Stomach (tissue), 9 donors: Measurements from ENCODE around the gene TGFBI. TPM values are rescaled to one million over a fixed set of nuclear protein-coding genes. Genes with fewer than 3 reads are reported as not detected.

Source experiments
- DNase-seq, 2 donors: peaks; one replicate each; pipeline versions ENCODE4 v3.0.0 to v3.0.0-alpha.2; 2013 to 2019
- H3K27ac ChIP-seq, 5 donors: fragments of 200-600 bp in 4 of 5; sonication (generic) in 4 of 5; one replicate each; pipeline ENCODE4 v1.5.1; 2013 to 2019; ENCODE audit warnings: mild to moderate bottlenecking in 1 of 5, moderate library complexity in 1 of 5
- H3K27me3 ChIP-seq, 3 donors: fragments of 200-600 bp; sonication (generic); one replicate each; pipeline ENCODE4 v1.5.1; 2017 to 2019; ENCODE audit warnings: mixed run types in 1 of 3
- H3K36me3 ChIP-seq, 4 donors: fragments of 200-600 bp; sonication (generic); 1 replicate in 3 of 4; 2 replicates in 1 of 4; pipeline ENCODE4 v1.5.1; 2016 to 2019
- H3K4me1 ChIP-seq, 4 donors: fragments of 200-600 bp; sonication (generic); one replicate each; pipeline ENCODE4 v1.5.1; 2016 to 2019
- H3K4me3 ChIP-seq, 4 donors: fragments of 200-600 bp; sonication (generic) in 3 of 4; one replicate each; pipeline ENCODE4 v1.5.1; 2016 to 2019; ENCODE audit warnings: mild to moderate bottlenecking in 1 of 4
- H3K9me3 ChIP-seq, 4 donors: fragments of 200-600 bp; sonication (generic); one replicate each; pipeline ENCODE4 v1.5.1; 2016 to 2019
- CTCF ChIP-seq, 7 experiments: fragments of 450-650 bp in 4 of 7; fragments of 200-600 bp in 3 of 7; sonication (generic) in 3 of 7; IDR thresholded peaks; one replicate each; pipeline ENCODE4 v1.5.1; 2016 to 2019; ENCODE audit warnings: antibody characterized with exemption in 7 of 7, control low read depth in 2 of 7, mild to moderate bottlenecking in 1 of 7
- EP300 ChIP-seq: sonication (generic); formaldehyde crosslinking; IDR thresholded peaks from one replicate; pipeline ENCODE4 v1.6.1; 2017; ENCODE audit warnings: antibody characterized with exemption
- POLR2A ChIP-seq, 4 donors: fragments of 450-650 bp; IDR thresholded peaks; one replicate each; pipeline ENCODE4 v1.6.1; 2016; ENCODE audit warnings: antibody characterized with exemption in 4 of 4, control low read depth in 2 of 4, mild to moderate bottlenecking in 1 of 4, moderate library complexity in 1 of 4
- POLR2AphosphoS5 ChIP-seq, 3 donors: sonication (generic); formaldehyde crosslinking; IDR thresholded peaks; one replicate each; pipeline ENCODE4 v1.6.1; 2016; ENCODE audit warnings: antibody characterized with exemption in 3 of 3
- WGBS, 5 donors: extraction: QIAGEN DNeasy Blood & Tissue Kit in 3 of 5; methylation state at CpG; one replicate each; pipeline versions ENCODE4 v1.1.5 to v1.1.7; 2013 to 2018; 5-methylcytosine and 5-hydroxymethylcytosine counted together
- intact Hi-C: fragments of 100-400 bp; cut with DNase I; formaldehyde crosslinking; loops from one replicate; pipeline ENCODE4 v1.15.1; 2023; ENCODE audit warnings: low total_unique reads
- polyA plus RNA-seq, 3 donors: library from polyadenylated mRNA; stranded (reverse); fragments of 200-250 nt; gene quantifications; one replicate each; pipeline ENCODE4 v1.2.3, GENCODE V29; 2013
- total RNA-seq, 5 donors: library from RNA; depleted of rRNA; stranded (reverse); fragments of >200 nt; gene quantifications; one replicate each; pipeline versions ENCODE4 v1.1.0 to v1.2.3, GENCODE V29; 2014 to 2016
- donor health status: healthy with polysubstance abuse.
- donor health status: Bipolar disorder and iron deficiency.
- donor health status: healthy.

The TGFBI gene
- total and polyA plus RNA-seq, 8 donors: 24.5 to 180 (median 62.2) TPM

- intact Hi-C loops: no loop called here
- H3K27ac ChIP-seq: peak overlapping the region in 1 of 5 donors; percentile 18
Measured at GRCh38 chr5:135995976-135996375, 32.8 kb upstream of the TGFBI start.

GRCh38 chr5:135996611-135997010, 32.2 kb upstream of the TGFBI start:
- TF ChIP-seq POLR2AphosphoS5 (IDR thresholded peaks at IDR 0.05): no peak
- no peaks in the 10 kb centered on the region for H3K9me3 ChIP-seq
- no peak for DNase-seq
- H3K27me3 ChIP-seq: no peaks in the 10 kb centered on the region
- peaks cover 0 to 14% (median 7%) of the 10 kb centered on the region in 4 donors for H3K4me1 ChIP-seq
- WGBS, 5 donors: 66 to 89% (median 82%) methylated on average over 2 of the region's 2 CpGs
- no peak overlapping the region for H3K4me3 ChIP-seq
- H3K36me3 ChIP-seq: no peaks in the 10 kb centered on the region
- peak overlapping the region in 1 of 5 donors; percentile 18 for H3K27ac ChIP-seq
- intact Hi-C loops: no loop called here

More at GRCh38 chr5:135995976-135996375, 32.8 kb upstream of the TGFBI start:
- Histone ChIP-seq H3K9me3 (no peaks in the 10 kb centered on the region), H3K4me1 (peaks cover 0 to 12% (median 5%) of the 10 kb centered on the region in 4 donors), H3K27me3 (no peaks in the 10 kb centered on the region), H3K4me3 (no peak overlapping the region), H3K36me3 (no peaks in the 10 kb centered on the region)
- TF ChIP-seq POLR2AphosphoS5 (IDR thresholded peaks at IDR 0.05): no peak
- TF ChIP-seq EP300: no peak
- no peak for TF ChIP-seq CTCF (IDR thresholded peaks at IDR 0.05)
- no peak for DNase-seq
- WGBS, 5 donors: 75 to 90% (median 83%) methylated on average over 3 of the region's 3 CpGs

GRCh38 chr5:135997673-135998335, 31.0 kb upstream of the TGFBI start:
- 69 to 79% (median 74%) methylated on average over 8 of the region's 8 CpGs for WGBS, 5 donors

GRCh38 chr5:135998889-135999288, 29.9 kb upstream of the TGFBI start:
- Histone ChIP-seq H3K4me1 (peaks cover 0 to 14% (median 7%) of the 10 kb centered on the region in 4 donors), H3K27me3 (no peaks in the 10 kb centered on the region), H3K9me3 (no peaks in the 10 kb centered on the region), H3K36me3 (no peaks in the 10 kb centered on the region), H3K4me3 (no peak overlapping the region), H3K27ac (no peak overlapping the region)
- WGBS, 5 donors: 53 to 77% (median 70%) methylated on average over 6 of the region's 6 CpGs
- TF ChIP-seq POLR2AphosphoS5 (IDR thresholded peaks at IDR 0.05): no peak
- intact Hi-C loops: no loop called here
- no peak for DNase-seq

More at GRCh38 chr5:135997673-135998335, 31.0 kb upstream of the TGFBI start:
- TF ChIP-seq CTCF (IDR thresholded peaks at IDR 0.05) (no peak), POLR2AphosphoS5 (IDR thresholded peaks at IDR 0.05) (no peak), EP300 (no peak), POLR2A (IDR thresholded peaks at IDR 0.05) (no peak)
- H3K9me3 ChIP-seq: no peaks in the 10 kb centered on the region
- no peak overlapping the region for H3K4me3 ChIP-seq
- intact Hi-C loops: no loop called here
- H3K4me1 ChIP-seq: peaks cover 0 to 19% (median 8%) of the 10 kb centered on the region in 4 donors
- H3K27me3 ChIP-seq: no peaks in the 10 kb centered on the region
- no peak for DNase-seq
- no peaks in the 10 kb centered on the region for H3K36me3 ChIP-seq
- no peak overlapping the region for H3K27ac ChIP-seq

- H3K4me1 ChIP-seq: peaks cover 0 to 13% (median 4%) of the 10 kb centered on the region in 4 donors
- WGBS, 5 donors: 63 to 67% (median 64%) methylated on average over 8 of the region's 8 CpGs
- TF ChIP-seq POLR2A (IDR thresholded peaks at IDR 0.05) (no peak), EP300 (no peak), POLR2AphosphoS5 (IDR thresholded peaks at IDR 0.05) (no peak), CTCF (IDR thresholded peaks at IDR 0.05) (no peak)
- H3K27ac ChIP-seq: no peak overlapping the region
- H3K27me3 ChIP-seq: no peaks in the 10 kb centered on the region
- H3K36me3 ChIP-seq: no peaks in the 10 kb centered on the region
- intact Hi-C loops: no loop called here
- no peak overlapping the region for H3K4me3 ChIP-seq
- DNase-seq: no peak
- no peaks in the 10 kb centered on the region for H3K9me3 ChIP-seq
Measured at GRCh38 chr5:135999406-136000139, 29.2 kb upstream of the TGFBI start.
